Body of pancreas (tissue), 4 donors: Measurements from ENCODE around the gene BTNL8.

Experiments used
- POLR2A ChIP-seq, 3 donors: fragments of 450-650 bp; IDR thresholded peaks; one replicate each; pipeline ENCODE4 v1.6.1; 2016; ENCODE audit warnings: antibody characterized with exemption in 3 of 3, mild to moderate bottlenecking in 2 of 3
- TF ChIP-seq, protein P1 (sequence below), 7 experiments: fragments of 450-650 bp in 4 of 7; fragments of 200-600 bp in 3 of 7; sonication (generic) in 3 of 7; IDR thresholded peaks; one replicate each; pipeline ENCODE4 v1.5.1; 2016 to 2019; ENCODE audit warnings: antibody characterized with exemption in 7 of 7

GRCh38 chr5:180858586-180858985 lies 40.4 kb upstream of the BTNL8 start:
- no peak for TF ChIP-seq POLR2A (IDR thresholded peaks at IDR 0.05)
- TF ChIP-seq, protein P1, sequence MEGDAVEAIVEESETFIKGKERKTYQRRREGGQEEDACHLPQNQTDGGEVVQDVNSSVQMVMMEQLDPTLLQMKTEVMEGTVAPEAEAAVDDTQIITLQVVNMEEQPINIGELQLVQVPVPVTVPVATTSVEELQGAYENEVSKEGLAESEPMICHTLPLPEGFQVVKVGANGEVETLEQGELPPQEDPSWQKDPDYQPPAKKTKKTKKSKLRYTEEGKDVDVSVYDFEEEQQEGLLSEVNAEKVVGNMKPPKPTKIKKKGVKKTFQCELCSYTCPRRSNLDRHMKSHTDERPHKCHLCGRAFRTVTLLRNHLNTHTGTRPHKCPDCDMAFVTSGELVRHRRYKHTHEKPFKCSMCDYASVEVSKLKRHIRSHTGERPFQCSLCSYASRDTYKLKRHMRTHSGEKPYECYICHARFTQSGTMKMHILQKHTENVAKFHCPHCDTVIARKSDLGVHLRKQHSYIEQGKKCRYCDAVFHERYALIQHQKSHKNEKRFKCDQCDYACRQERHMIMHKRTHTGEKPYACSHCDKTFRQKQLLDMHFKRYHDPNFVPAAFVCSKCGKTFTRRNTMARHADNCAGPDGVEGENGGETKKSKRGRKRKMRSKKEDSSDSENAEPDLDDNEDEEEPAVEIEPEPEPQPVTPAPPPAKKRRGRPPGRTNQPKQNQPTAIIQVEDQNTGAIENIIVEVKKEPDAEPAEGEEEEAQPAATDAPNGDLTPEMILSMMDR (IDR thresholded peaks at IDR 0.05): no peak
